H9 (cell line): ENCODE results near the gene UNC93A. TPM values are rescaled to one million over a fixed set of nuclear protein-coding genes. Genes with fewer than 3 reads are reported as not detected.
"Not testable (repeated sequence)": the region's sequence is repeated elsewhere in the genome, so short reads cannot be mapped to it uniquely, and the experiment has no call there.

Source experiments
- DNase-seq: peaks from one replicate; pipeline ENCODE4 v3.0.0-alpha.2; 2017
- H2AFZ ChIP-seq: one replicate; pipeline ENCODE4 v1.6.1; 2013; ENCODE audit warnings: mild to moderate bottlenecking, low read length, control low read depth, moderate library complexity
- H2AK5ac ChIP-seq: 2 replicates; pipeline ENCODE4 v1.6.1; 2013; ENCODE audit warnings: low read length, control low read depth, mixed read lengths; ENCODE audit not compliant: insufficient read length
- H2BK120ac ChIP-seq: one replicate; pipeline ENCODE4 v1.6.1; 2013; ENCODE audit warnings: low read depth, mild to moderate bottlenecking, low read length, control low read depth, inconsistent platforms; ENCODE audit not compliant: poor library complexity, severe bottlenecking
- H2BK12ac ChIP-seq: 2 replicates; pipeline ENCODE4 v1.6.1; 2013; ENCODE audit warnings: low read length, control low read depth, mixed read lengths, low read depth; ENCODE audit not compliant: insufficient read length
- H2BK15ac ChIP-seq: 2 replicates; pipeline ENCODE4 v1.6.1; 2013; ENCODE audit warnings: low read depth, low read length, control low read depth
- H2BK20ac ChIP-seq: one replicate; pipeline ENCODE4 v1.6.1; 2013; ENCODE audit warnings: low read depth, mild to moderate bottlenecking, low read length, control low read depth, inconsistent platforms; ENCODE audit not compliant: poor library complexity, severe bottlenecking
- H2BK5ac ChIP-seq: 2 replicates; pipeline ENCODE4 v1.6.1; 2013; ENCODE audit warnings: low read length, control low read depth, mixed read lengths; ENCODE audit not compliant: insufficient read length
- H3K14ac ChIP-seq: 2 replicates; pipeline ENCODE4 v1.6.1; 2013; ENCODE audit warnings: low read length, control low read depth; ENCODE audit not compliant: insufficient read depth
- H3K18ac ChIP-seq: 2 replicates; pipeline ENCODE4 v1.6.1; 2013; ENCODE audit warnings: low read depth, mild to moderate bottlenecking, mixed read lengths, low read length, control low read depth; ENCODE audit not compliant: insufficient read length
- H3K23ac ChIP-seq: 2 replicates; pipeline ENCODE4 v1.6.1; 2013; ENCODE audit warnings: low read length, control low read depth, mixed read lengths, low read depth; ENCODE audit not compliant: insufficient read length
- H3K23me2 ChIP-seq: 2 replicates; pipeline ENCODE4 v1.6.1; 2013; ENCODE audit warnings: low read depth, mild to moderate bottlenecking, mixed read lengths, low read length, control low read depth; ENCODE audit not compliant: insufficient read length, poor library complexity, severe bottlenecking
- H3K27ac ChIP-seq: 2 replicates; pipeline ENCODE4 v1.5.1; 2013; ENCODE audit warnings: low read length, control low read depth, mixed read lengths, low read depth; ENCODE audit not compliant: insufficient read length
- H3K27me3 ChIP-seq: 2 replicates; pipeline ENCODE4 v1.6.1; 2013; ENCODE audit warnings: low read length, control low read depth, inconsistent platforms; ENCODE audit not compliant: insufficient read depth
- H3K4ac ChIP-seq: 2 replicates; pipeline ENCODE4 v1.6.1; 2013; ENCODE audit warnings: low read depth, mild to moderate bottlenecking, control low read depth, inconsistent platforms, low read length, moderate library complexity
- H3K4me1 ChIP-seq: 2 replicates; pipeline ENCODE4 v1.6.1; 2013; ENCODE audit warnings: low read length, control low read depth, inconsistent platforms; ENCODE audit not compliant: insufficient read depth
- H3K4me2 ChIP-seq: 2 replicates; pipeline ENCODE4 v1.6.1; 2013; ENCODE audit warnings: low read length, control low read depth, mixed read lengths; ENCODE audit not compliant: insufficient read length, insufficient read depth
- H3K56ac ChIP-seq: 2 replicates; pipeline ENCODE4 v1.6.1; 2013; ENCODE audit warnings: low read depth, mild to moderate bottlenecking, mixed read lengths, low read length, control low read depth; ENCODE audit not compliant: insufficient read length
- H3K79me1 ChIP-seq: 2 replicates; pipeline ENCODE4 v1.6.1; 2013; ENCODE audit warnings: low read depth, mild to moderate bottlenecking, moderate library complexity, low read length, control low read depth, inconsistent platforms; ENCODE audit not compliant: insufficient read depth, poor library complexity, severe bottlenecking
- H3K79me2 ChIP-seq: 2 replicates; pipeline ENCODE4 v1.6.1; 2013; ENCODE audit warnings: low read length, control low read depth, inconsistent platforms; ENCODE audit not compliant: insufficient read depth
- H3K9ac ChIP-seq: 2 replicates; pipeline ENCODE4 v1.6.1; 2013; ENCODE audit warnings: low read length, control low read depth, mixed read lengths; ENCODE audit not compliant: insufficient read length; ENCODE audit errors: extremely low read depth
- H3K9me3 ChIP-seq: one replicate; pipeline ENCODE4 v1.6.1; 2013; ENCODE audit warnings: low read depth, low read length, inconsistent platforms; ENCODE audit not compliant: control insufficient read depth
- H3T11ph ChIP-seq: one replicate; pipeline ENCODE4 v1.6.1; 2013; ENCODE audit warnings: mild to moderate bottlenecking, low read length, control low read depth, inconsistent platforms
- H4K20me1 ChIP-seq: one replicate; pipeline ENCODE4 v1.6.1; 2013; ENCODE audit not compliant: control insufficient read depth, insufficient read length, insufficient read depth
- H4K5ac ChIP-seq: 2 replicates; pipeline ENCODE4 v1.6.1; 2013; ENCODE audit warnings: low read depth, mild to moderate bottlenecking, mixed read lengths, low read length, control low read depth; ENCODE audit not compliant: insufficient read length
- H4K8ac ChIP-seq: replicated peaks from 2 replicates; pipeline ENCODE4 v1.6.1; 2013; ENCODE audit warnings: low read length, control low read depth, mixed read lengths, low read depth; ENCODE audit not compliant: insufficient read length
- H4K91ac ChIP-seq: 2 replicates; pipeline ENCODE4 v1.6.1; 2013; ENCODE audit warnings: low read depth, mild to moderate bottlenecking, moderate library complexity, mixed read lengths, low read length, control low read depth; ENCODE audit not compliant: insufficient read length
- H3K27ac Mint-ChIP-seq, 3 experiments: 2 replicates in 2 of 3; 3 replicates in 1 of 3; pipeline ENCODE4 v1.8.0; 2020 to 2021; ENCODE audit warnings: mixed read lengths in 3 of 3, mild to moderate bottlenecking in 1 of 3, moderate library complexity in 1 of 3
- H3K27me3 Mint-ChIP-seq: 2 replicates; pipeline ENCODE4 v1.8.0; 2021; ENCODE audit warnings: low read depth, mild to moderate bottlenecking, moderate library complexity, mixed read lengths
- H3K36me3 Mint-ChIP-seq, 3 experiments: 2 replicates in 2 of 3; 3 replicates in 1 of 3; pipeline ENCODE4 v1.8.0; 2020 to 2021; ENCODE audit warnings: low read depth in 3 of 3, mixed read lengths in 3 of 3; ENCODE audit not compliant: insufficient read depth in 1 of 3
- H3K4me1 Mint-ChIP-seq, 2 experiments: 2 replicates each; pipeline ENCODE4 v1.8.0; 2020; ENCODE audit warnings: mixed read lengths in 2 of 2
- H3K4me3 Mint-ChIP-seq, 2 experiments: 2 replicates in 1 of 2; 3 replicates in 1 of 2; pipeline ENCODE4 v1.8.0; 2020 to 2021; ENCODE audit warnings: mild to moderate bottlenecking in 2 of 2, mixed read lengths in 2 of 2, moderate library complexity in 1 of 2
- H3K9me3 Mint-ChIP-seq, 2 experiments: 2 replicates in 1 of 2; 3 replicates in 1 of 2; pipeline ENCODE4 v1.8.0; 2020; ENCODE audit warnings: mild to moderate bottlenecking in 2 of 2, mixed read lengths in 2 of 2, moderate library complexity in 1 of 2
- CTCF ChIP-seq: fragments of 200-600 bp; sonication (generic); conservative IDR thresholded peaks from 3 replicates; pipeline ENCODE4 v1.8.0; 2021; ENCODE audit warnings: antibody characterized with exemption, mild to moderate bottlenecking
- WGBS: extraction: QIAGEN DNeasy Blood & Tissue Kit; methylation state at CpG from one replicate; pipeline ENCODE4 v1.1.7; 2013; ENCODE audit warnings: missing lambda C conversion rate, low lambda C conversion rate, mixed read lengths; ENCODE audit not compliant: insufficient read length; ENCODE audit errors: extremely low coverage; 5-methylcytosine and 5-hydroxymethylcytosine counted together
- total RNA-seq: library from RNA; stranded (reverse); gene quantifications from 2 replicates; pipeline ENCODE4 v1.2.1, GENCODE V29; 2021

Gene UNC93A
- total RNA-seq, 1 experiment from 2014 or later, result 0.70 TPM

DNA sequence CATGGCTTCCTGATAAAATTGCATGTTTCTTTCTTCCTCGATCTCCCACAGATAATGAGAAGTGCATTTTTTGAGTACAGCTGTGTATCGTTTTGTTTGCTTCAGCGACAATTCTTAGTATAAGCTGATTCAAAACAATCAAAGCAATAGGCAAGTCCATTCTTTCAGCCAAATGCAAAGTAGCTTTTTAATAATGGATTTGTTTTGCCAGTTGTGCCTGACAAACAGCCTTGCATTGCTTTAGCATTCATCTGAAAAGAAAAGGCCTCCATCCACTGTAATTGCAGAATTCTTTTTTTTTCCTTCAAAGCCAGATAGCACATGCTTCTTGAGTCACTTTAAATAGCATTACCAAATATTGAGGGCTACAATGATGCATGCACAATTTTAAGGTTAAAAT, 65.8 kb downstream of the UNC93A start:
- Histone ChIP-seq H3K4ac (no peak overlapping the region), H2BK12ac (no peak overlapping the region), H3T11ph (no peak overlapping the region), H4K91ac (no peak overlapping the region), H2AK5ac (no peak overlapping the region), H3K79me1 (no peaks in the 10 kb centered on the region), H2BK15ac (no peak overlapping the region), H3K27ac (no peak overlapping the region), H2BK120ac (no peak overlapping the region), H3K18ac (no peak overlapping the region), H3K9me3 (no peaks in the 10 kb centered on the region), H2BK20ac (no peak overlapping the region), H3K56ac (no peak overlapping the region), H3K27me3 (no peaks in the 10 kb centered on the region), H3K4me2 (no peak overlapping the region), H3K23ac (no peak overlapping the region), H3K14ac (no peak overlapping the region), H4K8ac (no peak overlapping the region), H3K79me2 (no peaks in the 10 kb centered on the region), H3K23me2 (no peaks in the 10 kb centered on the region), H4K20me1 (no peaks in the 10 kb centered on the region), H3K9ac (peak overlapping the region; percentile 14), H2AFZ (no peak overlapping the region), H4K5ac (no peak overlapping the region), H2BK5ac (no peak overlapping the region), H3K4me1 (no peaks in the 10 kb centered on the region)
- no peak for DNase-seq
- no peak for TF ChIP-seq CTCF
- no peak overlapping the region for H3K27ac Mint-ChIP-seq
- no peak overlapping the region for H3K4me3 Mint-ChIP-seq
- no CpG with 5 or more reads among the region's 3 CpGs for WGBS
- H3K27me3 Mint-ChIP-seq, result peaks cover 8% of the 10 kb centered on the region
- H3K9me3 Mint-ChIP-seq, result peaks cover 15 to 16% of the 10 kb centered on the region in 2 experiments
- peaks cover 0 to 15% (median 13%) of the 10 kb centered on the region in 3 experiments; a peak in 5 of 7 replicates for H3K36me3 Mint-ChIP-seq
- H3K4me1 Mint-ChIP-seq, result peaks cover 6 to 9% of the 10 kb centered on the region in 2 experiments

DNA sequence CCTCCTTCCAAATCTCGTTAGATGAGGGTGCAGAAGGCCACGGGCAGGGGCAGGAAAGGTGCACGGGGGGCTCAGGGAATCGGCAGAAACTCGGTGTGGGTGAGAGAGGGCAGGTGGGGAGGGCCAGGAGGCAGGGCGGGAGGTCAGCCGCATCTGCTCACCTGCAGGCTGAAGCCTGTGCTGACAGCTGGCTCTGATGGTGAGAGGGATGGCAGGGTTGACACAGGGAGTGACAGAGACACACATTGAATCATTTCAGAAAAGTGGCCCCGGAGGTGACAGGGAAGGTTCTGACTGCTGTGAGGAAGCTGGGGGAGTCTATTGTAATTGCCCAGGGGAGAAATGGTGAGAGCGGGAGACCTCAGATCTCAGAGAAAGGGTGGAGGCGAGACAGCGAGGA, 67.3 kb downstream of the UNC93A start:
- DNase-seq, H3K4me1 ChIP-seq, H3K4me3 Mint-ChIP-seq, H2BK15ac ChIP-seq, H2AFZ ChIP-seq, H3K79me2 ChIP-seq, H4K5ac ChIP-seq, H3K27me3 Mint-ChIP-seq, H3K27ac ChIP-seq, H3K4me1 Mint-ChIP-seq, H3K9me3 ChIP-seq, H3T11ph ChIP-seq, H4K20me1 ChIP-seq, H2BK12ac ChIP-seq, H3K4ac ChIP-seq, H4K91ac ChIP-seq, H3K79me1 ChIP-seq, H2AK5ac ChIP-seq, H2BK5ac ChIP-seq, H4K8ac ChIP-seq, H3K9ac ChIP-seq, H3K4me2 ChIP-seq, H2BK20ac ChIP-seq, H3K56ac ChIP-seq, H2BK120ac ChIP-seq, H3K9me3 Mint-ChIP-seq, H3K36me3 Mint-ChIP-seq, H3K23me2 ChIP-seq, H3K18ac ChIP-seq, H3K27me3 ChIP-seq, H3K23ac ChIP-seq, H3K14ac ChIP-seq: not testable (repeated sequence)
- no CpG with 5 or more reads among the region's 11 CpGs for WGBS
- H3K27ac Mint-ChIP-seq, result peak overlapping the region in 1 of 3 experiments; percentile 25; a peak in 1 of 7 replicates
